ENCODE data around the gene GRIA3. TPM values are rescaled to one million over a fixed set of nuclear protein-coding genes. Genes with fewer than 3 reads are reported as not detected.

Gene GRIA3
- total RNA-seq, 1 experiment from 2014 or later, result 1.4 TPM

DNA sequence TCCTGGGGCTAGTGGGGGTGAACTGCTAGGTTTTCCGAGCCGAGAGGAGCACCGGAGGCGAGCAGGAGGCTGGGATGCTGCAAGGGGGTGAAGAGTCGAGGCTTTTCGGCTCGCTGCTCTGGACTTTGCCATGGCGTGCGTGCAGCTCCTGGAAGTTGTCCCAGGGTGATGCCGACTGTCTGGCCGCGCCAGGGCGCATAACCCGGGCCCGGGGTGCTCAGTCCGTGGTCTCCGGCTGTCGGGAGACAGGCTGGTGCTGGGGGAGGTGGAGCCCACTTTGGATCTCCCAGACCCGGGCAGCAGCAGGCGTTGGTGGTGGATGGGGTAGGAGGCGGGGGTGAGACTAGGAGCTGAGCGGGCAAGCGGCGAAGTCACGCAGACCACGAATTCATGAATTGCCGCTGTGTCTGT lies 793 bp downstream of the GRIA3 start:
- Histone ChIP-seq H3K56ac (ENCODE audit: insufficient read length, low read depth, low read length) (no peak overlapping the region), H3K4me2 (ENCODE audit: insufficient read depth, insufficient read length, low read length) (peak overlapping the region; percentile 84), H4K91ac (ENCODE audit: insufficient read length, low read depth, low read length) (no peak overlapping the region), H2BK12ac (ENCODE audit: insufficient read length, low read depth, low read length) (no peak overlapping the region), H4K8ac (replicated peaks; ENCODE audit: insufficient read length, low read depth, low read length) (no peak overlapping the region), H3K9me3 (ENCODE audit: control insufficient read depth, low read depth, low read length) (peaks cover 45% of the 10 kb centered on the region), H3K27ac (ENCODE audit: insufficient read length, low read depth, low read length) (no peak overlapping the region), H2AFZ (ENCODE audit: low read length) (no peak overlapping the region), H4K5ac (ENCODE audit: insufficient read length, low read depth, low read length) (no peak overlapping the region), H3K4me1 (ENCODE audit: insufficient read depth, low read length) (no peaks in the 10 kb centered on the region), H3K23ac (ENCODE audit: insufficient read length, low read depth, low read length) (no peak overlapping the region), H2BK120ac (ENCODE audit: low read depth, low read length, poor library complexity, severe bottlenecking) (no peak overlapping the region), H4K20me1 (ENCODE audit: control insufficient read depth, insufficient read depth, insufficient read length) (no peaks in the 10 kb centered on the region), H3K4ac (ENCODE audit: low read depth, low read length) (no peak overlapping the region), H2BK20ac (ENCODE audit: low read depth, low read length, poor library complexity, severe bottlenecking) (no peak overlapping the region), H3K9ac (ENCODE audit: extremely low read depth, insufficient read length, low read length) (no peak overlapping the region), H3K27me3 (ENCODE audit: insufficient read depth, low read length) (no peaks in the 10 kb centered on the region), H2BK15ac (ENCODE audit: low read depth, low read length) (no peak overlapping the region), H3K79me1 (ENCODE audit: insufficient read depth, low read depth, low read length, poor library complexity, severe bottlenecking) (no peaks in the 10 kb centered on the region), H2BK5ac (ENCODE audit: insufficient read length, low read length) (no peak overlapping the region), H3K14ac (ENCODE audit: insufficient read depth, low read length) (no peak overlapping the region; the same call in 1 of the 2 replicates), H2AK5ac (ENCODE audit: insufficient read length, low read length) (no peak overlapping the region), H3K23me2 (ENCODE audit: insufficient read length, low read depth, low read length, poor library complexity, severe bottlenecking) (peaks cover 11% of the 10 kb centered on the region), H3K18ac (ENCODE audit: insufficient read length, low read depth, low read length) (no peak overlapping the region), H3T11ph (ENCODE audit: low read length) (no peak overlapping the region), H3K79me2 (ENCODE audit: insufficient read depth, low read length) (no peaks in the 10 kb centered on the region)
- H3K27me3 Mint-ChIP-seq (ENCODE audit: low read depth), result peaks cover 64% of the 10 kb centered on the region
- no peak overlapping the region for H3K27ac Mint-ChIP-seq
- H3K4me1 Mint-ChIP-seq, result peaks cover 8 to 11% of the 10 kb centered on the region in 2 experiments
- TF ChIP-seq, protein P1, sequence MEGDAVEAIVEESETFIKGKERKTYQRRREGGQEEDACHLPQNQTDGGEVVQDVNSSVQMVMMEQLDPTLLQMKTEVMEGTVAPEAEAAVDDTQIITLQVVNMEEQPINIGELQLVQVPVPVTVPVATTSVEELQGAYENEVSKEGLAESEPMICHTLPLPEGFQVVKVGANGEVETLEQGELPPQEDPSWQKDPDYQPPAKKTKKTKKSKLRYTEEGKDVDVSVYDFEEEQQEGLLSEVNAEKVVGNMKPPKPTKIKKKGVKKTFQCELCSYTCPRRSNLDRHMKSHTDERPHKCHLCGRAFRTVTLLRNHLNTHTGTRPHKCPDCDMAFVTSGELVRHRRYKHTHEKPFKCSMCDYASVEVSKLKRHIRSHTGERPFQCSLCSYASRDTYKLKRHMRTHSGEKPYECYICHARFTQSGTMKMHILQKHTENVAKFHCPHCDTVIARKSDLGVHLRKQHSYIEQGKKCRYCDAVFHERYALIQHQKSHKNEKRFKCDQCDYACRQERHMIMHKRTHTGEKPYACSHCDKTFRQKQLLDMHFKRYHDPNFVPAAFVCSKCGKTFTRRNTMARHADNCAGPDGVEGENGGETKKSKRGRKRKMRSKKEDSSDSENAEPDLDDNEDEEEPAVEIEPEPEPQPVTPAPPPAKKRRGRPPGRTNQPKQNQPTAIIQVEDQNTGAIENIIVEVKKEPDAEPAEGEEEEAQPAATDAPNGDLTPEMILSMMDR (conservative IDR thresholded peaks at IDR 0.05), result no peak
- H3K4me3 Mint-ChIP-seq, result peak overlapping the region; percentile 67 to 94
- peak; percentile 38 for DNase-seq
- peaks cover 5 to 78% of the 10 kb centered on the region in 2 experiments; a peak in 4 of 5 replicates for H3K9me3 Mint-ChIP-seq
- peaks cover 0 to 2% (median 0%) of the 10 kb centered on the region in 3 experiments; a peak in 1 of 7 replicates for H3K36me3 Mint-ChIP-seq (ENCODE audit: insufficient read depth in 1 of 3, low read depth in 3 of 3)
- WGBS (ENCODE audit: extremely low coverage, insufficient read length, low lambda C conversion rate), result no CpG with 5 or more reads among the region's 27 CpGs

Measured in H9 (cell line).